ENCODE results near the gene DCHS2.

DCHS2 gene

DNA sequence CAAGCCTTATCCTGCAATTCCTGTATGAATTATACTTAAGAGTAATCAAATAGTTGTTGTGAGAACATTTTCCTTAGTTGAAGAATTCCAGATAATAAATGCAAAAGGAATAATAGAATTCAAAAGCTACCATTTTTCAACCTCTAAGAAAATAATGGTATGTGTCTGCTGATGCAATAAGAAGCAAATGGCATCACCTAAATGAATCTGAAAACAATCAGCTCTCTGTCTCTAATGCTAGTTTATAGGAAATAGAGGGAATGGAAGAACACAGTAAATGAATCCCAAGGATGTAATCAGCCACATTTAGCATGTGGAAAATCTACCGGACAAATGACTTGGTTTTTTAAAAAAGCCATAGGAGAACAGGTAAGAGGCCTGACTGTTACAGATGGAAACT, 115.1 kb downstream of the DCHS2 start:
- no peak for DNase-seq

DNA sequence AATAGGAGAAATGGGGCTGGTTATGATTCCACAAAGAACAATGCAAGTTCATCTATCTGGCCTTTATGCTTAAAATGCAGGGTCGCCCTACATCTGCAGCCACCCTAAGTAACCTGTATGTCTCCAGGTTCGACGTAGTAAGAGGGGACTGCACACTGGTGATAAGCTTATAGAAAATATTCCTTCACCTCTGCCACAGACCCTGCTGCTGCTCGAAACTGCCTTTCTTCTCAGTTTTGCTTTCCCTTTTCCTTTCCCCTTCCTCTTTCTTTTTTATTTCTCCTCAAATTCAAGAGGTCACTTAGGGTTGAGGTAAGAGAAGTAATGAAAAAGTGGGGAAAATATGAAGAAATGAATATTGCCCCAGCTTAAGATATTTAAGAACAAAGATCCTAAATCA, 123.5 kb downstream of the DCHS2 start:
- DNase-seq = no peak

DNA sequence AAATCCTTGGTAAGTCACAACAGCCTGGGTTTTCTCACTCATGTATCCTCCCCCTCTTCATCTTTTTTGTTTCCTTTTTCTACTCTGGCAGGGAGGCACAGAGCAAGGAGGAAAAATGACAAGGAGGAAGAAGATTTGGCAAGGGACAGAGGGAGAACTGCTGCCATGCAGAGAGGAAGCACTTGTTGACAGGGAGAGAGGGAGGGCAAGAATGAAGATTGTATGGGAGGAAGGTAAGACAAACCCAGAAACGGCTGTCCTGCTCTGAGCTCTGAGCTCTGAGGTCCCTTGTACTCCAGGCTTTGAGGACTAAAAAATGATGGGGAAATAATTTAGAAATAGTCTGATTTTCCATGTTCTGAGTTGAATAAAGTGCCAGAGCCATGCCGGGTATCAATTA, 123.9 kb downstream of the DCHS2 start:
- no peak for DNase-seq

DNA sequence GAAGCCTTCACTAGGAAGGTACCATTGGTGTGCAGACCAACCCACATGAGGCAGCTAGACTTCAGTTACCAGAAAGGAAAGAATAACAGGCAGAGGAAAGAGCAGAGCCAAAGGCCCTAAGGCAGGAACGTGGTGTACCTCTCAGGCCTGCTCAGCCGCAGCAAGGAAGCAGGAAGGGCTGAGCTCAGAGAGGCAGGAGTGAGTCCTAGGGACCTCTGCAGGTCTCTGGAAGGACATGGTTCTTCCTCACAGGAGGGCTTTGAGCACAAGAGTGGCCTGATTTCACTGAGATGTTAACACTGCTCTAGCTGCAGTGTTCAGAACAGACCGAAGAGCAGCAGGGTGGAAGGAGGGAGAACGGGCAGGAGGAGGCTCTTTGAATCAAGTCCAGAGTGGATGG, 124.6 kb downstream of the DCHS2 start:
- DNase-seq = no peak

DNA sequence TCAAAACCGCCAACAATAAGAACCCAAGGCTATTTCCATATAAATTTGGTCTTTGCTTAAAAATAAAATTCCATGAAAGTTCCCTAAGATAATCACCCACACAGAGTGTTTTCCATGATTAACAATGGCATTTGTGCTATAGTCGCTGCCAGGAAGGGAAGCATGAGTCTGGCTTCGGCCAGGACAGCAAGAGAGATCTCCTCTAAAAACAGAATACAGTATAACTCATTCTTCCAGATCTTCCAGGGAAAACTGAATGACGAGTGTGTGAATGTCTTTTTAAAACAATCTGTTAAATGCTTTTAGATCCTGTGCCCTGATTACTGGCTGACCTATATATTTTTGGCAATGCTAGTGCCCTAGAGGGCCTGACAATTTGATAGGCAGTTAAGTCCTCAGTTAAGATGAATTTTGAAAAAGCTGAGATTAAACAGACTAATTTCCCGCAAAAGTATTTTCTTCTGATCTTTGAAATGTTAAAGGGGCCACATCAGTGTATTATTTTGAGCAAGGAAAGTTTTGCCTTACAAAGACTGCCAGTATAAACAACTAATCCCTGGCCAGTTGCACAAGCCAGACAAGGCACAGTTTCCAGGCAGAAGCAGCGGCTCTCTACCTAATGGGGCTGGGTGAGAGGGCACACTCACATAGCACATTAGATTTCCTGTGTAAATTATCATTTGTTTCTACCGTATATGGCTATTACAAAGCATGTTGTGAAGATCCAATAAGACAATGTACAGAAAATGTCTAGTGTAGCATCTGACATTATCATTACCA, 127.3 kb downstream of the DCHS2 start:
- DNase-seq = no peak

DNA sequence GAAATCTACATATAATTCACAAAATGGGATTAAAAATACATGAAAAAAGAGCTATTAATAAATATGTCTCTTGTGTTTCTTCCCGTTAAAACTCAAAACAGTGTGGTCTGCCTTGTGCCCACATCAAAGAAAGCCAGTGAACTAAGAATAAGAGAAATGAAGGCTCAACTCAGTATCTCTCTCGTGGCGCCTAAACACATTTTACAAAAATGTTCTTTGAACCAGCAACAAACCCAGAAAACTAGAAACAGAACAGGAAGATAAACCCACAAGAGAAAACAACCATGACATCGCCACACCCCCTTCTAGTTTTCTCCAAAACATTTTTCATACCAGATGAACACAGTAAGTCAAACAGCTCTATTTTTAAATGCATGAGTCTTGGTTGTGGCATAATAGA, 130.1 kb downstream of the DCHS2 start:
- no peak for DNase-seq

DNA sequence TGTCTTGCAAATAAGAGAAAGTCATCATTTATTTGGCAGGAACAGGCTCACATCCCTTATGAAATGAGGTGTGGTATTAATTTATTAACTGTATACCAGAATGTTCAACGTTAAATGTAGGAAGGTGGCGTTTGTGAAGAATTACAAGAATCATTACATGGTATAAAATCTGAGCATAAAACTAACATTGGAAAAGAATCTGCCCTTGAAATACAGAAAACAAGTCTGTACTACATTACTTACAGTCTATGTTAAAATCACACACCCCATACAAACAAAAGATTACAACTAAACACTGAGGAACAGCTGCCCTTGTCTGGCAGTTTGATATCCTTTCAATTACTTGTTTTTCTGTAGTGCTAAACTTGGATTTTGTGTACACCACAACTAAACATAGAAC, 131.1 kb downstream of the DCHS2 start:
- no peak for DNase-seq

DNA sequence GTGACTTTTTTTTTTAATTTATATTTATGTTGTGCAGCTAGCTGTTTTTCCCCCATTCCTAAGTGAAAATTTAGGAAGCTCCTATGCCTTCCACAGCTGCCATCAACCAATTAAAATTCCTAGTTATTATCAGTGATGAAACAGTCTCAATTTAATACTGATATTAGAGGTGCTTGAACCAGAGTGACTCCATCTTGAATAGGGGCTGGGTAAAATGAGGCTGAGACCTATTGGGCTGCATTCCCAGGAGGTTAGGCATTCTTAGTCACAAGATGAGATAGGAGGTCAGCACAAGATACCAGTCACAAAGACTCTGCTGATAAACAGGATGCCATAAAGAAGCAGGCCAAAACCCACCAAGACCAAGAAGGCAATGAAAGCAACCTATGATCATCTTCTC, 136.7 kb downstream of the DCHS2 start:
- no peak for DNase-seq

DNA sequence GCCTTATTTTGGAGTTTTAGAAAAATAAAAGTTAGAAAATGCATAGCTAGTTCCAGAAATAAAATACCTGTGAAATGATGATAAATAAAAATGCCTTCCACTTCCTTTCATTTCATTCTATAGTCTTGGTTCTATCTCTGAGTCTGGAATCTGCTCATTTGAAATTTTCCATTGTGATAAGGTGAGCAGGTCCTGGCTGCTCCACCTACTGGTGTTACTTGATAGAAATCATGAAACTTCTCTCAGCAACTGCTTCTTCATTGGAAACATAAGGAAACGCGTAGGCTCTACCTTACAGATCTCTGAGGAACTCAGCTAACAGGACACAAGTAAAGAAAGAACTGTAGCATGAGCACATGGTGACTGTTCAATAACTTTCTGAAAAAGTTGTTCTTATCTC, 141.8 kb downstream of the DCHS2 start:
- DNase-seq = no peak

DNA sequence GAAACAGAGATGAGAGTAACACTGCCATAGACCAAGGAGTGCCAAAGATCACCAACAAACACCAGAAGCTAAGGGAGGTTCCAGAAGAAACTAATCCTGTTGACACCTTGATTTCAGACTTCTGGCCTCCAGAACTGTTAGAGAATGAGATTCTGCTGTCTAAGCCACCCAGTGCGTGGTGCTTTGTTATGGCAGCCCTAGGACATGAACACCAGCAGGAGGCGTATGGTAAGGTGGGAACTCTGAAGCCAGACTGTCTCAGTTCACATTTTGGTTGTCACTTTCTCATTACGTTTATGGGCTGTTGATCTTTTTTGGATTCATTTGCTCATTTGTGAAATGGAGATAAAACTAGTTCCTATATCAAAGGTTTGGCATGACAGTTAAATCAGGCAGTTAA, 142.9 kb downstream of the DCHS2 start:
- DNase-seq = no peak

DNA sequence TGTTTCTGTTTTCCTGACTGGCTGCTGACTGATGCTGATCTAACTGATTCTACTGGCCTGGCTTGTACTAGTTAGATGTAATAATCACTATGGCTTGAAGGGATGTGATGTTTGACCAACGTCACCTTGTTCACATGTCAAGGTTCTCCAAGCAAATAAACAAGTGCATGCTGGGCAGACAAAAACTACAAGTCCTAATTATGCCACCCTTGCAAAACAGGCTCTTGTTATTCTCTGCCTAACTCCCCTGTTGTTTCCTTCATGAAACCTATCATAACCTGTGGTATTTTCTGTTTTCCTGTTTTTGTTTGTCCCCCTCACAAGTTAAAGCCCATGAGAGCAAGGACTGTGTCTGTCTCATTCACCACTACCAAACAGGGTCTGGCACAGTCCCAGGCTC, 146.2 kb downstream of the DCHS2 start:
- no peak for DNase-seq

DNA sequence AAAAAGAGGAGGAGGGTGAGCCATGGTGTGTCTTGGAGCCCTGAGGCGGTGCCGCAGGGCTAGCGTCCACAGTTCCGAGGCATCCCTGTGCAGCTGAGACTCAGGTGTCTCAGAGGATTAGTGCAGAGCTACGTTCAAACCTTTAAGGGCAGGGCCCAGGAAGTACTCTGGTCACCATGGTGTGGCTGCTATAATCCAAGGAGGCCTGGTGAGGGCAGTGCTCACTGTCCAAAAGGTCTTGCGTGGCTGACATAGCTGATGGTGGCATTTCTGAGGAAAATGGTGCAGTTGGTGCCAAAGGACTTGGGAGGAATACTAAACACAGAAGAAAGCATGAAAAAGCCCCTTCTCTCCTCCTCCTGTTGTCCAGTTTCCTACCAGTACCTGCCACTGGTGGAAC, 146.9 kb downstream of the DCHS2 start:
- DNase-seq = no peak

DNA sequence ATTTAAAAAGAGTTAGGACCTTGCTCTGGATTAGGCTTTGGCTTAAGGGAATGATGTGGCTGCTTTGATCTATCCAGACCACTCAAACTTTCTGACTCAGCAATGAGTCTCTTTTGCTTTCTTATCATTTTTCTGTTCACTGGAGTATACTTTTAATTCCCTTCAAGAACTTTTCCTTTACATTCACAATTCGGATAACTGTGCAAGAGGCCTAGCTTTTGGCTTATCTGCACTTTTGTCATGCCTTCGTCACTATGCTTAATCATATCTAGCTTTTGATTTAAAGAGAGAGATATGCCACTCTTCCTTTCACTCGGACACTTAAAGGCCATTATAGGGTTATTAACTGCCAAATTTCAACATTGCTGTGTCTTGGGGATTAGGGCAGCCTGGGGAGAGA, 147.9 kb downstream of the DCHS2 start:
- no peak for DNase-seq

DNA sequence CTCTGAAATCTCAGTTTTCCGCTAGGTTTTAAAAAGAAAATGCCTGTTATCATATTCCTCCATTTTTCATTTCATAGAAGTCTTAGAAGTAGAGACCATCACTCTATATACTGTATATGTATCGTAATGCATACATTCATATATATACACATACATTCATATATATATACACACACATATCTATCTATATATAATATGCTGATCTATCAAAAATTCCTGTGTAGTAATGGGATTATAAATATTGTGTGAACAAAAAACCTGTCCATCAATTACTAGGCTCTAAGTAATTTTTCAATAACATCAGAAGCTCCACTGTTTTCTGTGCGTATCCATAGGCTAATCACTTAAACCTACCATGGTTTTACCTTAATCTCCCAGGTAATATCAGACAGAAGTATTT, 150.2 kb downstream of the DCHS2 start:
- no peak for DNase-seq

DNA sequence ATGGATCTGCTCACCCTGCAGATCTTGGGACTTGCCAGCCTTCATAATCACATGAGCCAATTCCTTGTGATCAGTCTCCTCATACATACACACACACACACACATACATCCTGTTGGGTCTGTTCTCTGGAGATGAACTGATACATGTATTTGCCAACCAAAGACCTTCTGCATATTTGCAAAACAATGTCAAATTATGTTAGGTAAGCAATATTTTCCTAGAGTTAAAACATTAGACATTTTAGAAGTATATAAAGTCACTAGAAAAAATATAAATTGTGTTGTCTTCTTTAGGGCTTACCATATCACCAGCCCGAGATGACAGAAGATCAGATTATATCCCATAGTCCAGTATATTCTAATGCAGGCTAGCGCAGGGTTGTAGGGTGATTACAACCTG, 156.0 kb downstream of the DCHS2 start:
- DNase-seq = no peak

DNA sequence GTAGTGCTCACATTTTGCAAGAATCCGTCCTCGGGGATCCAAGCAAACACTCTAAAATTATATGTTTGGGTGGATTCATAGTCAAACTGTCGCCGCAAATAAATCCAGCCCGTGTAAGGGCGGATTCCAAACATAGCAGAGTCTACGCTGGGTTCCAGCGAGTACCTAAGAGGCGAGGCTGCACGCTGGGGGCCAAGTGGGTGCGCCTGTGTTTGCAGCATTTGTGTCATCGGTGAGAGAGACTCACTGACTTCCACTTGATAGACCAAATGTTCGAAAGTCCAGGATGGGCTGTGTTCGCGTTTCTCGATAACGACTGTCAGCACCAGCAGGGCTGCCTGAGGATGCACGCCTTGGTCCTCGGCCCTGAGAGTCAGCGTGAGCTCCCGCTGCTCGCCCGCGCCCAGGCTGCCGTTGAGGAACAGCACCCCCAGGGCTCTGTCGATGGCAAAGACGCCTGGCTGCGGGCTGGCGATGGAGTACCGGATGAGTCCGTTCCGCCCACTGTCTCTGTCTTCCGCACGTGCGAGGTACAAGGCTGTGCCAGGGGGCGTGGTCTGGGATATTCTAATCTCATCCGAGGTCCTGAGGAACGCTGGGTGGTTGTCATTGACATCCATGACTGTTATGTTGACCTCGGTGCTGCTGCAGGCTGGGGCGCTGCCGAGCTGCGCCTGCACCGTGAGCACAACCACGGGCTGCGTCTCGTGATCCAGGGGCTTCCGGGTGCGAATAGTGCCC, 158.7 kb downstream of the DCHS2 start:
- DNase-seq = peak; percentile 45

DNA sequence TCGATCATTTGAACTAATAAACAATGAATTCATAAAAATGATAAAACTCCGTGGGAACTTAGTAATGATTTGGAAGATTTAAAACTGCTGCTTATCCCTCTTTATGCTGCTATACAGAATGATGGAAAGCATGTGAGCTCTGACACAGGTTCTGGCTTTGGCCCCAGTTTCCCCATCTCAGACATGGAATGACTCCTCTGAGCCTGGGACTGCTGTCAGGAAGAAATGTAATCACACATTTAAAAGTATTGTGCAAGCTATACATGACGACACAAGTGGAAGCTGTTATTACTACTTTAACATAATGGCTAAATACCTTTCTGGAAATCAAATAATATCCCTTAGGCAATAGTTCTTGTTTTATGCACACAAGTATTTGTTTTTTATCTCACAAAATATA, 161.7 kb downstream of the DCHS2 start:
- no peak for DNase-seq

DNA sequence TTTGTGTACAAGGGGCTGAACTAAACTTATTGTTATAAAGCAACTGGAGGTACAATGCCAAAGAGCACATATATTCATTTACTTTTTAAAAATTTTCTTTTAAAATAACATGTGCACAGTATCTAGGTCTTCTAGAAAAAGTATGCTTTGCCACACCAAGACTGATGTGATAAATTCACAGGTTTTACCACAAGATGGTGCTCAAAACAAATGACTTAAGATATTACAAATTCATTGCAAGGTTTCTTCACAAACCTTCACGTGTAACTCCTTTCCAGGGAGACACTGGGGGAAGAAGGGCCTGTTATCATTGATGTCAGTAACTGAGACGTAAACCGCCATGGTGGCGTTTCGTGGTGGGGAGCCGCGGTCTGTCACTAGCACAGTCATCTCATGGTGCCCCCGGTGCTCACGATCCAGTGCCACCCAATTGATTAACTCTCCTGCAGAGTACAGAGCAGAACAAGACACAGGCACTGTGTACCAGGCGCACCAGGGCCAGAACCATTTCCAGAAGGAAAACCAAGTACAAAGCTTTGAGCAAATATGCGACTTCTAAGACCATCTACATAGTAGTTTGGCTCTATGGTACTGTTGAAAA, 162.2 kb downstream of the DCHS2 start:
- DNase-seq = no peak

DNA sequence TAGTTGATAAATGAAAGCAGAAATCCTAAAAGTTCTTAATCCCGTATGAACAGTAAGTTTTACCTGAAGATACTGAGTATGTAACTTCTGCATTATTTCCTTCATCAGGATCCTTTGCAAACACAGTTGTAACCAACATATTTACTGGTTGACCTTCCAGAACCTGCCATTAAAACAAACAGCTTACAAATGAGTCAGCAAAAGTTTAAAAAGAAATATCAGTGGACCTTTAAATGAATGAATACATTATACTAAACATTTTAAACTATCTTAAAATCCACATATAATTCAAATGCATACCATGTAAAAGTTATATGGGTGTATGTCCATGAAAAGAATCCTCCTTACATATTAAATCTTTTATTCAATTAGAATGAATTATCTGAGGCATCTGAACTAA, 163.6 kb downstream of the DCHS2 start:
- DNase-seq = no peak

DNA sequence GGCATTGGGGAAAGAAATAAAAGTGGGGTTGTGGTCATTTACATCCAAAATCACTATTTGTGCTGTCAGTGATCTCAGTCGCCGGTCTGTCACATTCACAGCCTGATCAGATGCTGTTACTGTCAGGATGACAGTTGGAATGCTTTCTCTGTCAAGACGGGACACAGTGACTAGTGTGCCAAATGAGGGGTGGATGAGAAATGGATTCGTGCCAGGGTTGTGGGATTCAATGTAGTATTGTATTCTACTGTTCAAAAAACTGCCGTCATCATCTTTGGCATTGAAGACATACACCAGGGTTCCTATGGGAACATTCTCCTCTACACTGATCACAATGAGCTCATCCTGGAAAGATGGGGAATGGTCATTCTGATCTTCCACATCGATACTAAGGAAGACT, 171.1 kb downstream of the DCHS2 start:
- no peak for DNase-seq

DNA sequence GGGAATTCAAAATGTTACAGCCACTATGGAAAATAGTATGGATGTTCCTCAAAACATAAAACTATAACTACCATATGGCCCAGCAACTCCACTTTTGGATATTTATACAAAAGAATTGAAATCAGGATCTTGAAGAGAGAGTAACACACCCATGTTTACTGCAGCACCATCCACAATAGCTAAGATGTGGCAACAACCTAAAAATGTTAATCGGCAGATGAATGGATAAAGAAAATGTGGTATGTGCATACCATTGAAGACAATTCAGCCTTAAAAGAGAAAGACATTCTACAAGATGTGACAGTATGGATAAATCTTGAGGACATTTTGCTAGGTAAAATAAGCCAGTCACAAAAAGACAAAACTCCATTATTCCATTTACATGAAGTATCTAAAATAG, 171.9 kb downstream of the DCHS2 start:
- no peak for DNase-seq

DNA sequence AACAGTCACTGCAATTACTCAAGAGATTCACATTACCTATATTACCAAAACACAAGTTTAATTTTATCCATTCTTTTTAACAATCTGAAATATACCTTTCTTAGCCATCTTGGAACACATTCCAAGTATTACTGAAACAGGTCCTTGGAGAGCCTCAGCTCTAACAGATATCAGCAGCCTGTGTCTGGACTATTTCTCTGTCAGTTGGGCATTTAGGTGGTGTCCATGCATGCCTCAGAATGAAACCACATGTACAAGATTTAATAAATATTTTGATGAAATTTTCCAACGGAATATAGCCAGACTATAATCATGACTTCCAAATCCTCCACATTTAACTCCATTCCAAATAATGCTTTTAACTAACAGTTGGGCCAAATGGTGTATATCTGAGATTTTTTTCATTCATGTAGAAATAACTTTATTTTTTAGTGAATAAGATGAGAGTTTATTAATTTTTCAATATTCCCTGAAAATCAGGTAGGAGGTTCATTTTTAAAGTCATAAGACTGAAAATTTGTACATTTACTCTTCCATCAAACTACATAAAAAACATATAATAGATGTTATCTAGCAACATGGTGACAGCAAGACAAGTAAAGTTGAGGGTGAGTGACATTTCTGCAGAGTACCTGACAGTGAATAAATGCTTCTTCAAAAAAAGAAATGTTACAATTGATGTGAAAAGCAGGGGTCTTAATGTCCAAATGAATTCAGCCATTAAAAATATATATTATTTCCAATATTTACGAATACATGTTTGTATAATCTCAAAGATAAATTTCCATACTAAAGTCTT, 174.2 kb downstream of the DCHS2 start:
- no peak for DNase-seq

DNA sequence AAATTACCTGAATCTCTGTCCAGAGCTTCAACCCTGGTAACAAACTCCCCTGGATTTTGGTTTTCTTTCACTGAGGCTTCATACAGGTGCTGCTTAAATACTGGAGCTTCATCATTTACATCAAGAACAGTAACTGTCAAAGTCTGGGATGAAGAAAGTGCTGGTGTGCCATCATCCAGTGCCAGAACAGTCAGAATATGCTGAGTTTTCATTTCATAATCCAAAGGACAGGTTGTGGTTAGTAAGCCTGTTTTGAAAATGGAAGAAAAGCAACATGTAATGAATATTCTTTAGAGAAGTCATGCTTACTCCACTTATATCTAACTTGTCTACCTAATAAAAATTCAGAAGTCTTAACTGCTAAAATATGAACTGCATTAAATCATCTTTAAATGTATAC, 175.9 kb downstream of the DCHS2 start:
- no peak for DNase-seq

DNA sequence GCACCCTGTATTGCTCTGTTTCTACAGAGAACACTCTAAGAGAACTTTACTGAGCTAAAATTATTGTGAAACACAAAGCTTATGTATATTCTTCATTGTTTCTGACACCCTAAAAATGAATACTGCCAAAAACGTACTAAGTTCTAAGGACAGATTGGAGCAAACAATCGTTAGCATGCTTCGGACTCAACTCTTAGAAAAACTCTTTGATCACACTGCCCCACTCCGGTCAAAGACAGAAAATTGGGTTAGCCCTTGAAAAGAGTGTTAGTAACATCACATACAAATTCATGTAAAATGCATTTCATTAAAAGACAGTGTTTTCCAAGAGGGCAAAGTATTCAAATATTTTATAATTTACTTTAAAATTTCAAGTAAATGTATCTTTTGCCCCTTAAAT, 177.4 kb downstream of the DCHS2 start:
- no peak for DNase-seq
